HEK293 (cell line): Measurements from ENCODE around the gene ZNF503.
A peak's percentile ranks its signal among the peaks of the same experiment; 100 is the strongest.

Experiments used
- CTCF ChIA-PET: fragments of 350-600 bp; formaldehyde crosslinking; extraction: SDS; loops from one replicate; lab custom pipeline; 2021; ENCODE audit warnings: antibody characterized with exemption; lab: Yijun Ruan, JAX
- POLR2A ChIA-PET: fragments of 300-600 bp; formaldehyde crosslinking; extraction: SDS; loops from one replicate; lab custom pipeline; 2020; ENCODE audit warnings: antibody characterized with exemption, inconsistent platforms; lab: Yijun Ruan, JAX
- H3K27ac ChIP-seq: fragments of 200-500 bp; sonication (Bioruptor generic); 2 replicates; pipeline ENCODE4 v1.5.1; 2014; ENCODE audit warnings: low read depth, low read length, control low read depth, inconsistent platforms; ENCODE audit errors: extremely low read depth
- H3K36me3 ChIP-seq, 2 experiments: fragments of 200-500 bp in 1 of 2; sonication (Bioruptor generic) in 1 of 2; 1 replicate in 1 of 2; 2 replicates in 1 of 2; pipeline ENCODE4 v1.5.1; 2014 to 2017; ENCODE audit warnings: inconsistent platforms in 2 of 2, low read length in 2 of 2; ENCODE audit not compliant: control insufficient read depth in 2 of 2, insufficient read depth in 1 of 2
- H3K4me1 ChIP-seq: fragments of 200-500 bp; sonication (Bioruptor generic); 2 replicates; pipeline ENCODE4 v1.5.1; 2014; ENCODE audit warnings: mild to moderate bottlenecking, low read length, inconsistent platforms; ENCODE audit not compliant: control insufficient read depth, insufficient read depth
- H3K4me3 ChIP-seq: 2 replicates; pipeline ENCODE4 v1.5.1; 2011; ENCODE audit warnings: low read depth, mild to moderate bottlenecking, control low read depth, low read length, moderate library complexity
- H3K9me3 ChIP-seq: fragments of 200-500 bp; sonication (Bioruptor generic); 2 replicates; pipeline ENCODE4 v1.5.1; 2014; ENCODE audit warnings: low read depth, low read length, inconsistent platforms; ENCODE audit not compliant: control insufficient read depth, insufficient read depth
- EGR2 ChIP-seq: fragments of 450-650 bp; formaldehyde crosslinking; IDR thresholded peaks from 2 replicates; pipeline ENCODE4 v1.5.1; 2016; ENCODE audit warnings: low read depth, missing biosample characterization, missing genetic modification characterization
- KLF1 ChIP-seq: fragments of 450-650 bp; formaldehyde crosslinking; IDR thresholded peaks from 2 replicates; pipeline ENCODE4 v1.5.1; 2016; ENCODE audit warnings: missing biosample characterization, missing genetic modification characterization
- KLF9 ChIP-seq: fragments of 450-650 bp; formaldehyde crosslinking; IDR thresholded peaks from 2 replicates; pipeline ENCODE4 v1.5.1; 2016; ENCODE audit warnings: missing biosample characterization, missing genetic modification characterization, low read depth
- REPIN1 ChIP-seq: fragments of 450-650 bp; formaldehyde crosslinking; IDR thresholded peaks from 2 replicates; pipeline ENCODE4 v1.5.1; 2017; ENCODE audit warnings: missing biosample characterization, missing genetic modification characterization, low read depth
- SP2 ChIP-seq: fragments of 450-650 bp; formaldehyde crosslinking; IDR thresholded peaks from 2 replicates; pipeline ENCODE4 v1.5.1; 2016; ENCODE audit warnings: missing biosample characterization, missing genetic modification characterization
- WT1 ChIP-seq: fragments of 450-650 bp; formaldehyde crosslinking; IDR thresholded peaks from 2 replicates; pipeline ENCODE4 v1.5.1; 2016; ENCODE audit warnings: missing biosample characterization, missing genetic modification characterization
- ZBTB1 ChIP-seq: fragments of 450-650 bp; formaldehyde crosslinking; IDR thresholded peaks from 2 replicates; pipeline ENCODE4 v1.5.1; 2016; ENCODE audit warnings: missing biosample characterization, missing genetic modification characterization
- ZBTB48 ChIP-seq: fragments of 450-650 bp; formaldehyde crosslinking; IDR thresholded peaks from 2 replicates; pipeline ENCODE4 v1.5.1; 2016; ENCODE audit warnings: missing biosample characterization, missing genetic modification characterization
- ZFHX2 ChIP-seq: fragments of 450-650 bp; formaldehyde crosslinking; conservative IDR thresholded peaks from 2 replicates; pipeline ENCODE4 v1.5.1; 2016; ENCODE audit warnings: missing biosample characterization, missing genetic modification characterization
- ZNF146 ChIP-seq: fragments of 450-650 bp; formaldehyde crosslinking; IDR thresholded peaks from 2 replicates; pipeline ENCODE4 v1.5.1; 2016; ENCODE audit warnings: missing biosample characterization, missing genetic modification characterization
- ZNF155 ChIP-seq: fragments of 450-650 bp; formaldehyde crosslinking; IDR thresholded peaks from 2 replicates; pipeline ENCODE4 v1.5.1; 2016; ENCODE audit warnings: missing biosample characterization, missing genetic modification characterization
- ZNF169 ChIP-seq: fragments of 450-650 bp; formaldehyde crosslinking; IDR thresholded peaks from 2 replicates; pipeline ENCODE4 v1.5.1; 2016; ENCODE audit warnings: missing biosample characterization, missing genetic modification characterization
- ZNF24 ChIP-seq: fragments of 450-650 bp; formaldehyde crosslinking; IDR thresholded peaks from 2 replicates; pipeline ENCODE4 v1.5.1; 2016; ENCODE audit warnings: missing biosample characterization, missing genetic modification characterization
- ZNF335 ChIP-seq: fragments of 450-650 bp; formaldehyde crosslinking; conservative IDR thresholded peaks from 2 replicates; pipeline ENCODE4 v1.5.1; 2016; ENCODE audit warnings: missing biosample characterization, missing genetic modification characterization
- ZNF354C ChIP-seq: fragments of 450-650 bp; formaldehyde crosslinking; IDR thresholded peaks from 2 replicates; pipeline ENCODE4 v1.5.1; 2016; ENCODE audit warnings: missing biosample characterization, missing genetic modification characterization, low read depth, borderline replicate concordance
- ZNF423 ChIP-seq: fragments of 450-650 bp; formaldehyde crosslinking; IDR thresholded peaks from 2 replicates; pipeline ENCODE4 v1.5.1; 2016; ENCODE audit warnings: missing biosample characterization, missing genetic modification characterization
- ZNF514 ChIP-seq: fragments of 450-650 bp; formaldehyde crosslinking; IDR thresholded peaks from 2 replicates; pipeline ENCODE4 v1.5.1; 2016; ENCODE audit warnings: missing biosample characterization, missing genetic modification characterization
- ZNF518A ChIP-seq: fragments of 450-650 bp; formaldehyde crosslinking; conservative IDR thresholded peaks from 2 replicates; pipeline ENCODE4 v1.5.1; 2016; ENCODE audit warnings: low read depth, missing biosample characterization, missing genetic modification characterization
- TF ChIP-seq, protein P1 (sequence below): fragments of 450-650 bp; formaldehyde crosslinking; IDR thresholded peaks from 2 replicates; pipeline ENCODE4 v1.5.1; 2016; ENCODE audit warnings: missing biosample characterization, missing genetic modification characterization
- TF ChIP-seq, protein P2 (sequence below): fragments of 450-650 bp; formaldehyde crosslinking; IDR thresholded peaks from 2 replicates; pipeline ENCODE4 v1.5.1; 2016; ENCODE audit warnings: missing biosample characterization, missing genetic modification characterization
- TF ChIP-seq, protein P3 (sequence below): fragments of 450-650 bp; formaldehyde crosslinking; IDR thresholded peaks from 2 replicates; pipeline ENCODE4 v1.5.1; 2016; ENCODE audit warnings: missing biosample characterization, missing genetic modification characterization
- TF ChIP-seq, protein P4 (sequence below): IDR thresholded peaks from 2 replicates; pipeline ENCODE4 v1.6.1; 2011; ENCODE audit warnings: mild to moderate bottlenecking, low read depth, low read length, borderline replicate concordance

The ZNF503 gene

GRCh38 chr10:75449382-75450074 lies 48.0 kb upstream of the ZNF503 start:
- TF ChIP-seq ZBTB48 (tag by site-specific recombination), result peak; percentile 78
- 0 out of 2 replicates have a peak, but pooled peaks have one; percentile 36 for TF ChIP-seq KLF9 (tag by site-specific recombination)
- peak; percentile 57 for TF ChIP-seq ZFHX2 (tag by site-specific recombination)
- TF ChIP-seq ZNF155 (tag by site-specific recombination), result no peak
- TF ChIP-seq EGR2 (tag by site-specific recombination), result 0 out of 2 replicates have a peak, but pooled peaks have one; percentile 11
- peak; percentile 76 for TF ChIP-seq KLF1
- Histone ChIP-seq H3K4me1 (peaks cover 15% of the 10 kb centered on the region), H3K4me3 (no peak overlapping the region), H3K36me3 (no peaks in the 10 kb centered on the region), H3K27ac (peak overlapping the region; percentile 29; the same call in 1 of the 2 replicates), H3K9me3 (no peaks in the 10 kb centered on the region)
- POLR2A ChIA-PET, result no interaction called here
- CTCF ChIA-PET, result interaction anchor here (0.6 to 1.1 kb wide), 2 partner anchors 17 to 1645 kb away, joined by 3 read pairs; no protein-coding TSS in a partner anchor

- Histone ChIP-seq H3K9me3 (no peaks in the 10 kb centered on the region), H3K27ac (no peak overlapping the region), H3K4me1 (peaks cover 14% of the 10 kb centered on the region), H3K4me3 (no peak overlapping the region), H3K36me3 (no peaks in the 10 kb centered on the region)
- CTCF ChIA-PET, result no interaction called here
- POLR2A ChIA-PET, result no interaction called here
- TF ChIP-seq ZNF518A (tag by site-specific recombination) (no peak), ZNF24 (tag by site-specific recombination) (no peak), ZNF423 (no peak), WT1 (tag by site-specific recombination) (no peak), ZNF169 (tag by site-specific recombination) (no peak), REPIN1 (tag by site-specific recombination) (no peak), SP2 (no peak), ZNF514 (no peak), ZNF146 (tag by site-specific recombination) (no peak), ZNF335 (no peak), ZBTB1 (tag by site-specific recombination) (no peak), ZNF354C (tag by site-specific recombination) (no peak)
- TF ChIP-seq, protein P1, sequence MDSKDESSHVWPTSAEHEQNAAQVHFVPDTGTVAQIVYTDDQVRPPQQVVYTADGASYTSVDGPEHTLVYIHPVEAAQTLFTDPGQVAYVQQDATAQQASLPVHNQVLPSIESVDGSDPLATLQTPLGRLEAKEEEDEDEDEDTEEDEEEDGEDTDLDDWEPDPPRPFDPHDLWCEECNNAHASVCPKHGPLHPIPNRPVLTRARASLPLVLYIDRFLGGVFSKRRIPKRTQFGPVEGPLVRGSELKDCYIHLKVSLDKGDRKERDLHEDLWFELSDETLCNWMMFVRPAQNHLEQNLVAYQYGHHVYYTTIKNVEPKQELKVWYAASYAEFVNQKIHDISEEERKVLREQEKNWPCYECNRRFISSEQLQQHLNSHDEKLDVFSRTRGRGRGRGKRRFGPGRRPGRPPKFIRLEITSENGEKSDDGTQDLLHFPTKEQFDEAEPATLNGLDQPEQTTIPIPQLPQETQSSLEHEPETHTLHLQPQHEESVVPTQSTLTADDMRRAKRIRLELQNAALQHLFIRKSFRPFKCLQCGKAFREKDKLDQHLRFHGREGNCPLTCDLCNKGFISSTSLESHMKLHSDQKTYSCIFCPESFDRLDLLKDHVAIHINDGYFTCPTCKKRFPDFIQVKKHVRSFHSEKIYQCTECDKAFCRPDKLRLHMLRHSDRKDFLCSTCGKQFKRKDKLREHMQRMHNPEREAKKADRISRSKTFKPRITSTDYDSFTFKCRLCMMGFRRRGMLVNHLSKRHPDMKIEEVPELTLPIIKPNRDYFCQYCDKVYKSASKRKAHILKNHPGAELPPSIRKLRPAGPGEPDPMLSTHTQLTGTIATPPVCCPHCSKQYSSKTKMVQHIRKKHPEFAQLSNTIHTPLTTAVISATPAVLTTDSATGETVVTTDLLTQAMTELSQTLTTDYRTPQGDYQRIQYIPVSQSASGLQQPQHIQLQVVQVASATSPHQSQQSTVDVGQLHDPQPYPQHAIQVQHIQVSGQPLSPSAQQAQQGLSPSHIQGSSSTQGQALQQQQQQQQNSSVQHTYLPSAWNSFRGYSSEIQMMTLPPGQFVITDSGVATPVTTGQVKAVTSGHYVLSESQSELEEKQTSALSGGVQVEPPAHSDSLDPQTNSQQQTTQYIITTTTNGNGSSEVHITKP, result no peak
- TF ChIP-seq, protein P2, sequence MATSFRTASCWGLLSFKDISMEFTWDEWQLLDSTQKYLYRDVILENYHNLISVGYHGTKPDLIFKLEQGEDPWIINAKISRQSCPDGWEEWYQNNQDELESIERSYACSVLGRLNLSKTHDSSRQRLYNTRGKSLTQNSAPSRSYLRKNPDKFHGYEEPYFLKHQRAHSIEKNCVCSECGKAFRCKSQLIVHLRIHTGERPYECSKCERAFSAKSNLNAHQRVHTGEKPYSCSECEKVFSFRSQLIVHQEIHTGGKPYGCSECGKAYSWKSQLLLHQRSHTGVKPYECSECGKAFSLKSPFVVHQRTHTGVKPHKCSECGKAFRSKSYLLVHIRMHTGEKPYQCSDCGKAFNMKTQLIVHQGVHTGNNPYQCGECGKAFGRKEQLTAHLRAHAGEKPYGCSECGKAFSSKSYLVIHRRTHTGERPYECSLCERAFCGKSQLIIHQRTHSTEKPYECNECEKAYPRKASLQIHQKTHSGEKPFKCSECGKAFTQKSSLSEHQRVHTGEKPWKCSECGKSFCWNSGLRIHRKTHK (tag by site-specific recombination), result no peak
- TF ChIP-seq, protein P3, sequence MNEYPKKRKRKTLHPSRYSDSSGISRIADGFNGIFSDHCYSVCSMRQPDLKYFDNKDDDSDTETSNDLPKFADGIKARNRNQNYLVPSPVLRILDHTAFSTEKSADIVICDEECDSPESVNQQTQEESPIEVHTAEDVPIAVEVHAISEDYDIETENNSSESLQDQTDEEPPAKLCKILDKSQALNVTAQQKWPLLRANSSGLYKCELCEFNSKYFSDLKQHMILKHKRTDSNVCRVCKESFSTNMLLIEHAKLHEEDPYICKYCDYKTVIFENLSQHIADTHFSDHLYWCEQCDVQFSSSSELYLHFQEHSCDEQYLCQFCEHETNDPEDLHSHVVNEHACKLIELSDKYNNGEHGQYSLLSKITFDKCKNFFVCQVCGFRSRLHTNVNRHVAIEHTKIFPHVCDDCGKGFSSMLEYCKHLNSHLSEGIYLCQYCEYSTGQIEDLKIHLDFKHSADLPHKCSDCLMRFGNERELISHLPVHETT (tag by site-specific recombination), result no peak
- TF ChIP-seq, protein P4, sequence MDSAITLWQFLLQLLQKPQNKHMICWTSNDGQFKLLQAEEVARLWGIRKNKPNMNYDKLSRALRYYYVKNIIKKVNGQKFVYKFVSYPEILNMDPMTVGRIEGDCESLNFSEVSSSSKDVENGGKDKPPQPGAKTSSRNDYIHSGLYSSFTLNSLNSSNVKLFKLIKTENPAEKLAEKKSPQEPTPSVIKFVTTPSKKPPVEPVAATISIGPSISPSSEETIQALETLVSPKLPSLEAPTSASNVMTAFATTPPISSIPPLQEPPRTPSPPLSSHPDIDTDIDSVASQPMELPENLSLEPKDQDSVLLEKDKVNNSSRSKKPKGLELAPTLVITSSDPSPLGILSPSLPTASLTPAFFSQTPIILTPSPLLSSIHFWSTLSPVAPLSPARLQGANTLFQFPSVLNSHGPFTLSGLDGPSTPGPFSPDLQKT, result no peak
Observed at GRCh38 chr10:75448166-75448565, 46.6 kb upstream of the ZNF503 start.
